Stomach (tissue), 4 donors: ENCODE measurements around the gene SDK2.

Experiments
- POLR2A ChIP-seq, 4 donors: fragments of 450-650 bp; IDR thresholded peaks; one replicate each; pipeline ENCODE4 v1.6.1; 2016; ENCODE audit warnings: antibody characterized with exemption in 4 of 4, control low read depth in 2 of 4, mild to moderate bottlenecking in 1 of 4, moderate library complexity in 1 of 4
- TF ChIP-seq, protein P1 (sequence below), 7 experiments: fragments of 450-650 bp in 4 of 7; fragments of 200-600 bp in 3 of 7; sonication (generic) in 3 of 7; IDR thresholded peaks; one replicate each; pipeline ENCODE4 v1.5.1; 2016 to 2019; ENCODE audit warnings: antibody characterized with exemption in 7 of 7, control low read depth in 2 of 7, mild to moderate bottlenecking in 1 of 7

DNA sequence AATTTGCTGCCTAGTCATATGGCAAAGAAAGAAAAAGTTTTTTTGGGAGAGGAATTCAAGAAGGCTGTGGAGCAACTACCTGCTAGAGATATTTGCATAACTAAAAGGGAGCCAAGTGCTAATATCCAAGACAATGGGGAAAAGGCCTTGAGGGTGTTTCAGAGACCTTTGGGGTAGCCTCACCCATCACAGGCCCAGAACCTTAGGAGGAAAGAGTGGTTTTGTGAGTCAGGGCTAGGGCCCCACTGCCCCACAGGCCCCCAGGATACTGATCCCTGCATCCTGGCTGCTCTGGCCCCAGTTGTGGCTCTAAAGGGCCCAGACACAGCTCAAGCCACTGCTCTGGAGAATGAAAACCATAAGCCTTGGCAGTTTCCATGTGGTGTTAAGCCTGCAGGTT is 41.9 kb upstream of the SDK2 start:
- TF ChIP-seq, protein P1, sequence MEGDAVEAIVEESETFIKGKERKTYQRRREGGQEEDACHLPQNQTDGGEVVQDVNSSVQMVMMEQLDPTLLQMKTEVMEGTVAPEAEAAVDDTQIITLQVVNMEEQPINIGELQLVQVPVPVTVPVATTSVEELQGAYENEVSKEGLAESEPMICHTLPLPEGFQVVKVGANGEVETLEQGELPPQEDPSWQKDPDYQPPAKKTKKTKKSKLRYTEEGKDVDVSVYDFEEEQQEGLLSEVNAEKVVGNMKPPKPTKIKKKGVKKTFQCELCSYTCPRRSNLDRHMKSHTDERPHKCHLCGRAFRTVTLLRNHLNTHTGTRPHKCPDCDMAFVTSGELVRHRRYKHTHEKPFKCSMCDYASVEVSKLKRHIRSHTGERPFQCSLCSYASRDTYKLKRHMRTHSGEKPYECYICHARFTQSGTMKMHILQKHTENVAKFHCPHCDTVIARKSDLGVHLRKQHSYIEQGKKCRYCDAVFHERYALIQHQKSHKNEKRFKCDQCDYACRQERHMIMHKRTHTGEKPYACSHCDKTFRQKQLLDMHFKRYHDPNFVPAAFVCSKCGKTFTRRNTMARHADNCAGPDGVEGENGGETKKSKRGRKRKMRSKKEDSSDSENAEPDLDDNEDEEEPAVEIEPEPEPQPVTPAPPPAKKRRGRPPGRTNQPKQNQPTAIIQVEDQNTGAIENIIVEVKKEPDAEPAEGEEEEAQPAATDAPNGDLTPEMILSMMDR (IDR thresholded peaks at IDR 0.05), result no peak
- no peak for TF ChIP-seq POLR2A (IDR thresholded peaks at IDR 0.05)
